GM18508 (cell line): ENCODE data around the gene XK.
"Not testable (repeated sequence)": the region's sequence is repeated elsewhere in the genome, so short reads cannot be mapped to it uniquely, and the experiment has no call there.

Experiments
- ATAC-seq: cut with Tn5 transposase; IDR thresholded peaks from one replicate; pipeline ENCODE4 v1.9.1; 2021; ENCODE audit warnings: moderate number of reproducible peaks; ENCODE audit not compliant: insufficient read depth, unreplicated experiment

Gene XK

GRCh38 chrX:37685381-37686359, at the start of gene XK:
TSS of gene XK (plus strand) at chrX:37685791. CDS start at chrX:37685962, 171 bp downstream.
- ATAC-seq = no peak

- no peak for ATAC-seq
Measured at GRCh38 chrX:37638047-37638446, 47.5 kb upstream of the XK start.

GRCh38 chrX:37640142-37640541, 45.4 kb upstream of the XK start:
- no peak for ATAC-seq

- no peak for ATAC-seq
Measured at GRCh38 chrX:37641859-37642258, 43.7 kb upstream of the XK start.

GRCh38 chrX:37644381-37645305, 40.9 kb upstream of the XK start:
- ATAC-seq = no peak

GRCh38 chrX:37646254-37646653, 39.3 kb upstream of the XK start:
- no peak for ATAC-seq

GRCh38 chrX:37650879-37651278, 34.7 kb upstream of the XK start:
- ATAC-seq = not testable (repeated sequence)

- ATAC-seq = no peak
Measured at GRCh38 chrX:37651921-37652452, 33.6 kb upstream of the XK start.

- ATAC-seq = no peak
Measured at GRCh38 chrX:37652589-37653231, 32.9 kb upstream of the XK start.

GRCh38 chrX:37653397-37654085, 32.0 kb upstream of the XK start:
- no peak for ATAC-seq

- no peak for ATAC-seq
Measured at GRCh38 chrX:37658343-37659030, 27.1 kb upstream of the XK start.

- no peak for ATAC-seq
Measured at GRCh38 chrX:37659047-37659446, 26.5 kb upstream of the XK start.

- ATAC-seq = no peak
Measured at GRCh38 chrX:37662181-37662580, 23.4 kb upstream of the XK start.

GRCh38 chrX:37666516-37666915, 19.1 kb upstream of the XK start:
- no peak for ATAC-seq

GRCh38 chrX:37667141-37667540, 18.4 kb upstream of the XK start:
- ATAC-seq = no peak

GRCh38 chrX:37672563-37672962, 13.0 kb upstream of the XK start:
- ATAC-seq = no peak

- no peak for ATAC-seq
Measured at GRCh38 chrX:37676811-37677210, 8.8 kb upstream of the XK start.

- no peak for ATAC-seq
Measured at GRCh38 chrX:37677243-37677642, 8.3 kb upstream of the XK start.

GRCh38 chrX:37677765-37678164, 7.8 kb upstream of the XK start:
- ATAC-seq = peak; percentile 76
